ENCODE data around the gene MTCH1.

Gene MTCH1, protein sequence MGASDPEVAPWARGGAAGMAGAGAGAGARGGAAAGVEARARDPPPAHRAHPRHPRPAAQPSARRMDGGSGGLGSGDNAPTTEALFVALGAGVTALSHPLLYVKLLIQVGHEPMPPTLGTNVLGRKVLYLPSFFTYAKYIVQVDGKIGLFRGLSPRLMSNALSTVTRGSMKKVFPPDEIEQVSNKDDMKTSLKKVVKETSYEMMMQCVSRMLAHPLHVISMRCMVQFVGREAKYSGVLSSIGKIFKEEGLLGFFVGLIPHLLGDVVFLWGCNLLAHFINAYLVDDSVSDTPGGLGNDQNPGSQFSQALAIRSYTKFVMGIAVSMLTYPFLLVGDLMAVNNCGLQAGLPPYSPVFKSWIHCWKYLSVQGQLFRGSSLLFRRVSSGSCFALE

DNA sequence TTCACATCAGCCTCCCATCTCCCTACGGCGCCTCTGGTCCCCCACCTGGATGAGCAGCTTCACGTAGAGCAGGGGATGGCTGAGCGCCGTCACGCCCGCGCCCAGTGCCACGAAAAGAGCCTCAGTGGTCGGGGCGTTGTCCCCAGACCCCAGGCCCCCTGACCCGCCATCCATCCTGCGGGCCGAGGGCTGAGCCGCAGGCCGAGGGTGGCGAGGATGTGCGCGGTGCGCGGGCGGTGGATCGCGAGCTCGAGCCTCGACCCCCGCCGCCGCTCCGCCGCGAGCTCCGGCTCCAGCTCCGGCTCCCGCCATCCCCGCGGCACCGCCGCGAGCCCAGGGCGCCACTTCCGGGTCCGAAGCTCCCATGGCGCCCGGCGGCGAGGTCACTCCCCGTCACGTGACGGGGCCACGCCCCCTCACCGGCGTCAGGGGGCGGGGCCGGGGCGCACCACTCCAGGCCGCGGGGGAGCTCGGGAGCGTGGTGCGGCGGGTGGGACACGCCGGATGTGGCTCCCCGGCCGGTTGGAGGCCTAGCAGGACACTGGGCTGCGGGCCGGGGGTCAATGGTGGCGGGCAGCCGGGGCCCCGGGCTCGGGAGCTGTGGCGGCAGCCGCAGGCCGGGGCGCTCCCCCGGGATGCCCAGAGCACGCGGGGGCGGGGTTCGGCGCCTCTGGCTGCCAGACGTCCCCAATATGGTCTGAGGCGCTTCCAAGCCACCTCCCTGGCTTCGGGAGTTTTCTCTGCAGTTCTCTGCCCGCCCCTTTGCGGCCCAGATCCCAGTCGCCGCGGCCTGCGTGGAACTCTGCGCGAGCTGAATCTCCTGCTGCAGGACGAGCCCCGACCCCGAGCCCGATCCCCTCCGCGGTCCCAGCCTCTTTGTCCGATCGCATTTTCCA is at the start of gene MTCH1:
Gene MTCH1 (minus strand): TSS at position 389 of the 896 bp plus-strand sequence. CDS start 23 bp downstream, at position 366.
- peak within 1 kb of the TSS; percentile 96 for H3K27ac ChIP-seq (ENCODE audit: low read length)
- peak within 1 kb of the TSS; percentile 92 to 94 for H3K4me3 ChIP-seq (ENCODE audit: low read length in 2 of 2)
- peak within 1 kb of the TSS; percentile 89 to 97 for H3K9ac ChIP-seq (ENCODE audit: low read length in 2 of 2)
- H3K9me3 ChIP-seq (ENCODE audit: control insufficient read depth in 2 of 2, low read length in 2 of 2), result no peaks in the 10 kb centered on the region
- peaks cover 0 to 2% of the 10 kb centered on the region in 2 donors for H3K36me3 ChIP-seq (ENCODE audit: control insufficient read depth in 2 of 2, insufficient read depth in 2 of 2, low read length in 2 of 2)
- H3K27me3 ChIP-seq (ENCODE audit: control insufficient read depth in 1 of 2, insufficient read depth in 2 of 2, low read length in 2 of 2), result no peaks in the 10 kb centered on the region
- H3K4me1 ChIP-seq (ENCODE audit: control insufficient read depth, insufficient read depth, low read length), result peaks cover 42% of the 10 kb centered on the region

GRCh38 chr6:37033819-37034795 is 48.1 kb upstream of the MTCH1 start:
- Histone ChIP-seq H3K9ac (ENCODE audit: low read length in 2 of 2) (no peak overlapping the region), H3K9me3 (ENCODE audit: control insufficient read depth in 2 of 2, low read length in 2 of 2) (peaks cover 0 to 5% of the 10 kb centered on the region in 2 donors), H3K27me3 (ENCODE audit: control insufficient read depth in 1 of 2, insufficient read depth in 2 of 2, low read length in 2 of 2) (no peaks in the 10 kb centered on the region), H3K36me3 (ENCODE audit: control insufficient read depth in 2 of 2, insufficient read depth in 2 of 2, low read length in 2 of 2) (no peaks in the 10 kb centered on the region), H3K4me1 (ENCODE audit: control insufficient read depth, insufficient read depth, low read length) (peaks cover 5% of the 10 kb centered on the region), H3K4me3 (ENCODE audit: low read length in 2 of 2) (no peak overlapping the region), H3K27ac (ENCODE audit: low read length) (no peak overlapping the region)

DNA sequence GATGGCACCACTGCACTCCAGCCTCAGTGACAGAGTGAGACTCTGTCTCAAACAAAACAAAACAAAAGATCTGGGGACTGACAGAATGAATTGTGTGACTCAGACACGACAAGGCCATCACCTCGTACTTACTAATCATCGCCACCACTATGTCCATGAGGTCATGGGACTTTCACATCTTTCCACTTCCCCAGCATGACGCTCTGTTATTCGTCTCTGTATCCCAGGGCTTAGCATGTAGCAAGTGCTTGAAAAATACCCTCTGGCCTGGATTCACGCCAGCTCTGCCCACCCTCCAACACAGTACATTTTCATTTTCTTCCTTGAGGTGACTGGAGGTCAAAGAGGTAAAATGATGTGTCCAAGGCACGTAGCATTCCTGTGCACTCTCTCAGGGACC is 47.3 kb upstream of the MTCH1 start:
- H3K4me1 ChIP-seq (ENCODE audit: control insufficient read depth, insufficient read depth, low read length), result peaks cover 2% of the 10 kb centered on the region
- no peak overlapping the region for H3K27ac ChIP-seq (ENCODE audit: low read length)
- H3K4me3 ChIP-seq (ENCODE audit: low read length in 2 of 2), result no peak overlapping the region

GRCh38 chr6:37032239-37032638 is 46.2 kb upstream of the MTCH1 start:
- peaks cover 0 to 5% of the 10 kb centered on the region in 2 donors for H3K9me3 ChIP-seq (ENCODE audit: control insufficient read depth in 2 of 2, low read length in 2 of 2)
- H3K27ac ChIP-seq (ENCODE audit: low read length), result no peak overlapping the region
- H3K36me3 ChIP-seq (ENCODE audit: control insufficient read depth in 2 of 2, insufficient read depth in 2 of 2, low read length in 2 of 2), result no peaks in the 10 kb centered on the region
- H3K9ac ChIP-seq (ENCODE audit: low read length in 2 of 2), result no peak overlapping the region
- no peak overlapping the region for H3K4me3 ChIP-seq (ENCODE audit: low read length in 2 of 2)
- no peaks in the 10 kb centered on the region for H3K27me3 ChIP-seq (ENCODE audit: control insufficient read depth in 1 of 2, insufficient read depth in 2 of 2, low read length in 2 of 2)
- H3K4me1 ChIP-seq (ENCODE audit: control insufficient read depth, insufficient read depth, low read length), result no peaks in the 10 kb centered on the region

More for the DNA sequence above, 47.3 kb upstream of the MTCH1 start:
- no peaks in the 10 kb centered on the region for H3K36me3 ChIP-seq (ENCODE audit: control insufficient read depth in 2 of 2, insufficient read depth in 2 of 2, low read length in 2 of 2)
- no peaks in the 10 kb centered on the region for H3K27me3 ChIP-seq (ENCODE audit: control insufficient read depth in 1 of 2, insufficient read depth in 2 of 2, low read length in 2 of 2)
- no peak overlapping the region for H3K9ac ChIP-seq (ENCODE audit: low read length in 2 of 2)
- peaks cover 0 to 5% of the 10 kb centered on the region in 2 donors for H3K9me3 ChIP-seq (ENCODE audit: control insufficient read depth in 2 of 2, low read length in 2 of 2)

- H3K27ac ChIP-seq (ENCODE audit: low read length), result no peak overlapping the region
- H3K4me1 ChIP-seq (ENCODE audit: control insufficient read depth, insufficient read depth, low read length), result no peaks in the 10 kb centered on the region
Observed at GRCh38 chr6:37030599-37030998, 44.6 kb upstream of the MTCH1 start.

GRCh38 chr6:37029249-37029971 is 43.4 kb upstream of the MTCH1 start:
- Histone ChIP-seq H3K36me3 (ENCODE audit: control insufficient read depth in 2 of 2, insufficient read depth in 2 of 2, low read length in 2 of 2) (no peaks in the 10 kb centered on the region), H3K9me3 (ENCODE audit: control insufficient read depth in 2 of 2, low read length in 2 of 2) (peaks cover 0 to 5% of the 10 kb centered on the region in 2 donors), H3K4me1 (ENCODE audit: control insufficient read depth, insufficient read depth, low read length) (no peaks in the 10 kb centered on the region), H3K27me3 (ENCODE audit: control insufficient read depth in 1 of 2, insufficient read depth in 2 of 2, low read length in 2 of 2) (no peaks in the 10 kb centered on the region), H3K27ac (ENCODE audit: low read length) (no peak overlapping the region), H3K4me3 (ENCODE audit: low read length in 2 of 2) (no peak overlapping the region), H3K9ac (ENCODE audit: low read length in 2 of 2) (no peak overlapping the region)

More at GRCh38 chr6:37030599-37030998, 44.6 kb upstream of the MTCH1 start:
- Histone ChIP-seq H3K9me3 (ENCODE audit: control insufficient read depth in 2 of 2, low read length in 2 of 2) (peaks cover 0 to 5% of the 10 kb centered on the region in 2 donors), H3K4me3 (ENCODE audit: low read length in 2 of 2) (no peak overlapping the region), H3K9ac (ENCODE audit: low read length in 2 of 2) (no peak overlapping the region), H3K36me3 (ENCODE audit: control insufficient read depth in 2 of 2, insufficient read depth in 2 of 2, low read length in 2 of 2) (no peaks in the 10 kb centered on the region), H3K27me3 (ENCODE audit: control insufficient read depth in 1 of 2, insufficient read depth in 2 of 2, low read length in 2 of 2) (no peaks in the 10 kb centered on the region)

DNA sequence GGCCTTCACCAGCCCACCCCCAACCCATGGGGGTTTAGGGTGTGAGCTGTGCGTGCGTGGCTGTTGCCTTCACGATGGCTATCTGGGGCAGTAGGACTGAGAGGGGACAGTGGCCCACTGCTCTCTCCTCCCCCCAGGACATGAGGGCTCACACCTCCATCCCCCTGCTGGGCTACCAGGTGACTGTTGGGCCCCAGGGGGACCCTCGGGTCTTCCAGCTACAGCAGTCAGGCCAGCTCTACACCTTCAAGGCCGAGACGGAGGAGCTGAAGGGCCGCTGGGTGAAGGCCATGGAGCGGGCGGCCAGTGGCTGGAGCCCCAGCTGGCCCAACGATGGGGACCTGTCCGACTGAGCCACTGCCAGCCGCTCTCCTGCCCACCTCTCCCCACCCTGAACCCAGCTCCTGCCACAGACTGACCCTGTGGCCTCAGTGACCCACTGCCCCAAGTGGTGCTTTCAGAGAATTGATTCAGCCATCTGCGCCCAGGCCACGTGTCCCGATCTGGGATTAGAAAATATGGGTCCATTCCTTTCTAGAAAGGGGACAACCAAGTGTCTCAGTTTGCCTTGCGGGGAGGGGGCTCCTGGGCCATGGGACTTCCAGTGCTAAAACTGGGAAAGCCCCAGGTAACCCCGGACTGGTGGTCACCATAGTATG is 41.9 kb upstream of the MTCH1 start:
- Histone ChIP-seq H3K36me3 (ENCODE audit: control insufficient read depth in 2 of 2, insufficient read depth in 2 of 2, low read length in 2 of 2) (no peaks in the 10 kb centered on the region), H3K9me3 (ENCODE audit: control insufficient read depth in 2 of 2, low read length in 2 of 2) (peaks cover 0 to 5% of the 10 kb centered on the region in 2 donors), H3K27ac (ENCODE audit: low read length) (no peak overlapping the region), H3K4me3 (ENCODE audit: low read length in 2 of 2) (no peak overlapping the region), H3K4me1 (ENCODE audit: control insufficient read depth, insufficient read depth, low read length) (no peaks in the 10 kb centered on the region), H3K27me3 (ENCODE audit: control insufficient read depth in 1 of 2, insufficient read depth in 2 of 2, low read length in 2 of 2) (no peaks in the 10 kb centered on the region), H3K9ac (ENCODE audit: low read length in 2 of 2) (no peak overlapping the region)

DNA sequence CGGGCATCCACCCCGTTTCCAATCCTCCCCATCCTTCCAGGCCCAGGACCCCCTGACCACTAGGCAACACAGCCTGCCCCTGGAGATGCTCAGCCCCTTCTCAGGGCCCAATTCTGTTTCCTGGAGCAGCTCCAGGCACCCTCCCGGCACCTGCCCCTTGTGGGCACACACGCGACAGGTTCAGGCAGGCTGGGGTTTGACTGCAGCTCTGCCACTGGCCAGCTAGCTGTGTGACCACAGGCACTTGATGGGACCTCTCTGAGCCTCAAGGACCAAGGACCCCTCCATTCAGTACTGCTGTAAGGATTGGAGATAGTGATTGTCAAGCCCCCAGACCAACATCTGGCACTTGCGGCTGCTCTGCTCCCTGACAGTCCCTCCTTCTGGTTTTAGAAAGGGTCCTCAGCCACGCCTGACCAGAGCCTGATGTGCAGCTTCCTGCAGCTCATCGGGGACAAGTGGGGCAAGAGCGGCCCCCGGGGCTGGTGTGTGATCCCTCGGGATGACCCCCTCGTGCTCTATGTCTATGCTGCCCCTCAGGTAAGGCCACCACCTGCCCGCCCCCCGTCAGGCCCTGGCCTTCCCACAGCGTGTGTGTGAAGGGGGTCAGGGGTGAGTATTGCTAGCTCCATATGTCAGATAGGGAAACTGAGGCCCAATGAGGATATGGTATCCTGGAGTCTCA is 41.2 kb upstream of the MTCH1 start:
- no peak overlapping the region for H3K27ac ChIP-seq (ENCODE audit: low read length)
- no peaks in the 10 kb centered on the region for H3K4me1 ChIP-seq (ENCODE audit: control insufficient read depth, insufficient read depth, low read length)
- no peaks in the 10 kb centered on the region for H3K27me3 ChIP-seq (ENCODE audit: control insufficient read depth in 1 of 2, insufficient read depth in 2 of 2, low read length in 2 of 2)
- H3K9me3 ChIP-seq (ENCODE audit: control insufficient read depth in 2 of 2, low read length in 2 of 2), result peaks cover 0 to 5% of the 10 kb centered on the region in 2 donors
- no peaks in the 10 kb centered on the region for H3K36me3 ChIP-seq (ENCODE audit: control insufficient read depth in 2 of 2, insufficient read depth in 2 of 2, low read length in 2 of 2)
- no peak overlapping the region for H3K9ac ChIP-seq (ENCODE audit: low read length in 2 of 2)
- H3K4me3 ChIP-seq (ENCODE audit: low read length in 2 of 2), result no peak overlapping the region
